H1 (cell line): ENCODE measurements around the gene CBLN1. TPM values are rescaled to one million over a fixed set of nuclear protein-coding genes. Genes with fewer than 3 reads are reported as not detected.
A peak's percentile ranks its signal among the peaks of the same experiment; 100 is the strongest.

Experiments used
- CTCF ChIA-PET: fragments of 300-600 bp; sonication (Branson Sonifier 250); formaldehyde crosslinking; loops from one replicate; lab custom pipeline; 2021; ENCODE audit not compliant: partially characterized antibody; lab: Charles Lee
- POLR2A ChIA-PET: fragments of 300-600 bp; sonication (Branson Sonifier 250); formaldehyde crosslinking; loops from one replicate; lab custom pipeline; 2021; ENCODE audit warnings: inconsistent platforms; ENCODE audit not compliant: partially characterized antibody; lab: Charles Lee
- DNase-seq, 2 experiments: peaks; one replicate each; pipeline versions ENCODE4 v3.0.0 to v3.0.0-alpha.2; 2010 to 2022; ENCODE audit warnings: low spot score in 2 of 2, low read depth in 1 of 2, mixed read lengths in 1 of 2
- FAIRE-seq: peaks from 2 replicates; lab custom pipeline; 2011; peaks lifted over from hg19 to GRCh38; lab: Jason Lieb, UNC
- H2AFZ ChIP-seq: 2 replicates; pipeline ENCODE4 v1.8.1; 2012; ENCODE audit warnings: low read length, inconsistent platforms
- H2AK5ac ChIP-seq: 2 replicates; pipeline ENCODE4 v1.6.1; 2013; ENCODE audit warnings: low read depth, low read length
- H2BK120ac ChIP-seq: replicated peaks from 2 replicates; pipeline ENCODE3; 2013; ENCODE audit warnings: low read depth, low read length, inconsistent platforms
- H2BK12ac ChIP-seq: 2 replicates; pipeline ENCODE4 v1.6.1; 2013; ENCODE audit warnings: low read depth, low read length
- H2BK15ac ChIP-seq: 2 replicates; pipeline ENCODE4 v1.6.1; 2013; ENCODE audit warnings: low read length
- H2BK20ac ChIP-seq: 2 replicates; pipeline ENCODE4 v1.6.1; 2013; ENCODE audit warnings: low read length
- H2BK5ac ChIP-seq: 2 replicates; pipeline ENCODE4 v1.6.1; 2013; ENCODE audit warnings: low read depth, low read length
- H3K14ac ChIP-seq: 2 replicates; pipeline ENCODE4 v1.6.1; 2013; ENCODE audit warnings: inconsistent platforms; ENCODE audit not compliant: insufficient read length
- H3K18ac ChIP-seq: 2 replicates; pipeline ENCODE4 v1.6.1; 2013; ENCODE audit warnings: low read length; ENCODE audit errors: extremely low read depth
- H3K23ac ChIP-seq: 2 replicates; pipeline ENCODE4 v1.6.1; 2013; ENCODE audit warnings: inconsistent platforms; ENCODE audit not compliant: insufficient read length
- H3K23me2 ChIP-seq: 2 replicates; pipeline ENCODE4 v1.6.1; 2013; ENCODE audit warnings: low read depth, low read length
- H3K27ac ChIP-seq: 2 replicates; pipeline ENCODE4 v1.6.1; 2011; ENCODE audit warnings: low read depth, low read length, inconsistent platforms
- H3K27me3 ChIP-seq, 4 experiments: replicated peaks in 1 of 4; 1 replicate in 1 of 4; 2 replicates in 3 of 4; pipeline versions ENCODE4 v1.6.1 to v1.8.1; 2011 to 2013; ENCODE audit warnings: low read length in 3 of 4, mild to moderate bottlenecking in 3 of 4, inconsistent platforms in 2 of 4, mixed read lengths in 2 of 4, moderate library complexity in 1 of 4; ENCODE audit not compliant: control insufficient read depth in 3 of 4, insufficient read depth in 3 of 4; ENCODE audit errors: extremely low read depth in 1 of 4
- H3K36me3 ChIP-seq, 4 experiments: 2 replicates each; pipeline versions ENCODE4 v1.6.1 to v1.8.1; 2011 to 2013; ENCODE audit warnings: mild to moderate bottlenecking in 4 of 4, low read length in 3 of 4, moderate library complexity in 2 of 4, control low read depth in 1 of 4, inconsistent platforms in 1 of 4; ENCODE audit not compliant: insufficient read depth in 4 of 4, control insufficient read depth in 2 of 4
- H3K4ac ChIP-seq: replicated peaks from 2 replicates; pipeline ENCODE3; 2013; ENCODE audit warnings: low read length, low read depth, mixed read lengths, inconsistent platforms; ENCODE audit not compliant: insufficient read length
- H3K4me1 ChIP-seq, 4 experiments: replicated peaks in 1 of 4; 1 replicate in 1 of 4; 2 replicates in 3 of 4; pipeline versions ENCODE4 v1.6.1 to v1.8.1; 2011 to 2013; ENCODE audit warnings: low read length in 3 of 4, inconsistent platforms in 2 of 4, mixed read lengths in 1 of 4; ENCODE audit not compliant: insufficient read depth in 4 of 4, control insufficient read depth in 3 of 4
- H3K4me2 ChIP-seq, 2 experiments: 2 replicates each; pipeline versions ENCODE4 v1.6.1 to v1.8.1; 2011 to 2013; ENCODE audit warnings: low read depth in 2 of 2, low read length in 2 of 2, control low read depth in 1 of 2, inconsistent platforms in 1 of 2, mild to moderate bottlenecking in 1 of 2; ENCODE audit not compliant: insufficient read depth in 1 of 2
- H3K4me3 ChIP-seq, 4 experiments: fragments of 200-600, 300-600 bp in 1 of 4; sonication (generic), shearing (Covaris generic), sonication (Bioruptor Twin) in 1 of 4; 2 replicates each; pipeline versions ENCODE4 v1.5.1 to v1.8.1; 2011 to 2016; ENCODE audit warnings: low read length in 4 of 4, low read depth in 3 of 4, control low read depth in 2 of 4, inconsistent platforms in 2 of 4, mild to moderate bottlenecking in 2 of 4, mixed read lengths in 1 of 4, moderate library complexity in 1 of 4; ENCODE audit not compliant: insufficient read depth in 2 of 4; ENCODE audit errors: extremely low read depth in 1 of 4
- H3K56ac ChIP-seq: replicated peaks from 2 replicates; pipeline ENCODE3; 2013; ENCODE audit warnings: low read depth, mild to moderate bottlenecking, mixed read lengths, low read length, inconsistent platforms; ENCODE audit not compliant: insufficient read length
- H3K79me1 ChIP-seq: 2 replicates; pipeline ENCODE4 v1.6.1; 2013; ENCODE audit warnings: low read depth, low read length, control low read depth
- H3K79me2 ChIP-seq, 2 experiments: 2 replicates each; pipeline versions ENCODE4 v1.6.1 to v1.8.1; 2012 to 2013; ENCODE audit warnings: low read length in 2 of 2, mild to moderate bottlenecking in 2 of 2, inconsistent platforms in 1 of 2; ENCODE audit not compliant: insufficient read depth in 2 of 2, control insufficient read depth in 1 of 2
- H3K9ac ChIP-seq, 4 experiments: replicated peaks in 1 of 4; 1 replicate in 1 of 4; 2 replicates in 3 of 4; pipeline versions ENCODE4 v1.6.1 to v1.8.1; 2011 to 2013; ENCODE audit warnings: low read depth in 3 of 4, low read length in 3 of 4, control low read depth in 2 of 4, mild to moderate bottlenecking in 2 of 4, moderate library complexity in 2 of 4, inconsistent platforms in 1 of 4; ENCODE audit errors: extremely low read depth in 1 of 4
- H3K9me3 ChIP-seq, 2 experiments: 2 replicates each; pipeline versions ENCODE4 v1.6.1 to v1.8.1; 2012 to 2013; ENCODE audit warnings: mild to moderate bottlenecking in 2 of 2, moderate library complexity in 2 of 2, control low read depth in 1 of 2, inconsistent platforms in 1 of 2, low read depth in 1 of 2, low read length in 1 of 2, mixed read lengths in 1 of 2; ENCODE audit not compliant: insufficient read depth in 2 of 2
- H4K20me1 ChIP-seq, 2 experiments: replicated peaks in 1 of 2; 2 replicates each; pipeline versions ENCODE3 to v1.8.1; 2011 to 2013; ENCODE audit warnings: inconsistent platforms in 2 of 2, low read length in 2 of 2, mild to moderate bottlenecking in 1 of 2; ENCODE audit not compliant: insufficient read depth in 2 of 2, control insufficient read depth in 1 of 2
- H4K5ac ChIP-seq: 2 replicates; pipeline ENCODE4 v1.6.1; 2013; ENCODE audit warnings: low read length, low read depth, mixed read lengths, inconsistent platforms; ENCODE audit not compliant: insufficient read length
- H4K8ac ChIP-seq: 2 replicates; pipeline ENCODE4 v1.8.0; 2013; ENCODE audit warnings: mild to moderate bottlenecking, moderate library complexity, low read length, inconsistent platforms; ENCODE audit not compliant: insufficient read depth; ENCODE audit errors: extremely low read depth
- H4K91ac ChIP-seq: replicated peaks from 2 replicates; pipeline ENCODE3; 2013; ENCODE audit warnings: low read length, mixed read lengths, inconsistent platforms; ENCODE audit not compliant: insufficient read length
- ASH2L ChIP-seq: fragments of 200-600, 300-600 bp; sonication (generic); IDR thresholded peaks from one replicate; pipeline ENCODE4 v1.7.1; 2017; ENCODE audit warnings: low read length
- EGR1 ChIP-seq: IDR thresholded peaks from 2 replicates; pipeline ENCODE4 v1.6.1; 2011; ENCODE audit warnings: low read depth, low read length, borderline replicate concordance
- EZH2 ChIP-seq: fragments of 200-600 bp; sonication (generic); IDR thresholded peaks from 2 replicates; pipeline ENCODE4 v1.7.1; 2012; ENCODE audit warnings: low read depth, mild to moderate bottlenecking, moderate library complexity, low read length, inconsistent platforms; ENCODE audit not compliant: severe bottlenecking
- KDM1A ChIP-seq: fragments of 200-600, 300-600 bp; sonication (generic); IDR thresholded peaks from 2 replicates; pipeline ENCODE4 v1.7.1; 2016; ENCODE audit warnings: mild to moderate bottlenecking, low read length, borderline replicate concordance
- MAFK ChIP-seq: IDR thresholded peaks from 2 replicates; pipeline ENCODE4 v1.6.1; 2012; ENCODE audit warnings: low read depth, mild to moderate bottlenecking, improper control_type of control experiment, low read length
- POU5F1 ChIP-seq: IDR thresholded peaks from 2 replicates; pipeline ENCODE4 v1.6.1; 2011; ENCODE audit warnings: low read depth, mild to moderate bottlenecking, low read length, moderate library complexity
- RBBP5 ChIP-seq: IDR thresholded peaks from 2 replicates; pipeline ENCODE4 v1.7.1; 2012; ENCODE audit warnings: low read depth, mild to moderate bottlenecking, inconsistent platforms, low read length, moderate library complexity, borderline replicate concordance
- SIRT6 ChIP-seq: IDR thresholded peaks from one replicate; pipeline ENCODE4 v1.7.1; 2012; ENCODE audit warnings: low read length, inconsistent platforms
- SRF ChIP-seq: IDR thresholded peaks from 2 replicates; pipeline ENCODE4 v1.6.1; 2011; ENCODE audit warnings: mild to moderate bottlenecking, low read depth, low read length, moderate library complexity
- TAF7 ChIP-seq: optimal IDR thresholded peaks from 2 replicates; pipeline ENCODE3; 2011; ENCODE audit warnings: low read depth, mild to moderate bottlenecking, inconsistent platforms, low read length, moderate library complexity, borderline replicate concordance
- TBP ChIP-seq: IDR thresholded peaks from 2 replicates; pipeline ENCODE4 v1.6.1; 2011; ENCODE audit warnings: low read depth, low read length, improper control_type of control experiment
- WGBS, 2 experiments: shearing (Covaris generic) in 1 of 2; methylation state at CpG; one replicate each; pipeline versions ENCODE4 v1.1.6 to v1.1.7; 2013 to 2015; ENCODE audit warnings: low lambda C conversion rate in 2 of 2, mixed read lengths in 2 of 2, inconsistent platforms in 1 of 2, low coverage in 1 of 2, missing lambda C conversion rate in 1 of 2; ENCODE audit not compliant: insufficient replicate concordance in 2 of 2, insufficient coverage in 1 of 2, insufficient read length in 1 of 2; ENCODE audit errors: extremely low coverage in 1 of 2, missing lambda C conversion rate in 1 of 2; 5-methylcytosine and 5-hydroxymethylcytosine counted together
- polyA plus RNA-seq, 7 experiments: library from polyadenylated mRNA; depleted of rRNA in 3 of 7; stranded (reverse) in 5 of 7; unstranded in 2 of 7; fragments of >200 nt in 5 of 7; fragments of 200-250 nt in 2 of 7; gene quantifications; 1 replicate in 5 of 7; 2 replicates in 1 of 7; 4 replicates in 1 of 7; pipeline versions ENCODE4 v1.2.1 to v1.2.3, GENCODE V29; 2011 to 2013; ENCODE audit warnings: missing spikeins in 2 of 7, mixed read lengths in 2 of 7
- total RNA-seq: library from RNA; stranded (reverse); fragmentation: NEBNext Ultra II Directional; extraction: Animal tissue kit (Norgen Biotek cat#: 25700); gene quantifications from 2 replicates; pipeline ENCODE4 v1.2.1, GENCODE V29; 2021
- TF ChIP-seq, protein P1 (sequence below): IDR thresholded peaks from 2 replicates; pipeline ENCODE4 v1.6.1; 2011; ENCODE audit warnings: low read length, improper control_type of control experiment
- TF ChIP-seq, protein P2 (sequence below): IDR thresholded peaks from 2 replicates; pipeline ENCODE4 v1.6.1; 2011; ENCODE audit warnings: low read depth, mild to moderate bottlenecking, low read length; ENCODE audit not compliant: insufficient read depth

Gene CBLN1
- total and polyA plus RNA-seq, 2 of the 8 experiments (the other 6 are each of a cell fraction or from before 2014, with no cell fraction given): 0.97 to 7.1 TPM

DNA sequence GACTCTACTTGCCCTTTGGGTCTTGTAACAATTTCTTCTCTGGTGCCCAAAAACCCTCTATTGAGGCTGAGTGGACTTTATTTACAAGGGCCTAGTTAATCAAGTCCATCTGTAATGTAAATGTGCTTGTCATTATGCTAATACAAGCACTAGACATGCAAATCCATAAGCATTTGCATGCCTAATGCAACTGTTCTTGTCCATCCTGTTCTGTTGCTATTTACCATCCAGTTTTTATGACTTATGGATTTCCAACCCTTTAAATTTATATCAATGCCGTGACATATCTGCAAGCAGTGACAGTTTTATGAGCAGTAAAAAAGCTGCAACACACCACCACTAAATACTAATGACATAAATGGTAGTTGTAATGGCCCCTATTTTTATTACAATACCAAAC lies 33.4 kb downstream of the CBLN1 start:
- H3K23me2 ChIP-seq: no peaks in the 10 kb centered on the region
- no peak overlapping the region for H3K14ac ChIP-seq
- POLR2A ChIA-PET: no interaction called here
- no peak overlapping the region for H2AFZ ChIP-seq
- no peak overlapping the region for H2BK20ac ChIP-seq
- H2BK12ac ChIP-seq: no peak overlapping the region
- H2AK5ac ChIP-seq: no peak overlapping the region
- H3K79me1 ChIP-seq: no peaks in the 10 kb centered on the region
- no peak overlapping the region for H3K4ac ChIP-seq
- H3K4me3 ChIP-seq: no peak overlapping the region
- no peaks in the 10 kb centered on the region for H3K9me3 ChIP-seq
- H4K91ac ChIP-seq: no peak overlapping the region
- no peaks in the 10 kb centered on the region for H4K20me1 ChIP-seq
- CTCF ChIA-PET: interaction anchor here (0.7 to 1.1 kb wide), 2 partner anchors 13 to 65 kb away, joined by 3 read pairs; no protein-coding TSS in a partner anchor
- H3K27ac ChIP-seq: no peak overlapping the region
- H4K8ac ChIP-seq: no peak overlapping the region
- no peak overlapping the region for H4K5ac ChIP-seq
- no peak for DNase-seq
- no peak overlapping the region for H3K18ac ChIP-seq
- no peak overlapping the region for H3K9ac ChIP-seq
- no peak overlapping the region for H2BK15ac ChIP-seq
- H3K27me3 ChIP-seq: no peaks in the 10 kb centered on the region
- H2BK120ac ChIP-seq: no peak overlapping the region
- H3K4me1 ChIP-seq: peaks cover 0 to 11% (median 2%) of the 10 kb centered on the region in 4 experiments; a peak in 2 of 7 replicates
- no peak overlapping the region for H3K56ac ChIP-seq
- 0 out of 4 replicates have a peak overlapping the region, but pooled peaks of 1 of the 2 experiments have one; percentile 29 for H3K4me2 ChIP-seq
- no peak for FAIRE-seq
- H2BK5ac ChIP-seq: no peak overlapping the region
- H3K36me3 ChIP-seq: no peaks in the 10 kb centered on the region
- no peak for TF ChIP-seq TBP
- TF ChIP-seq, protein P1, sequence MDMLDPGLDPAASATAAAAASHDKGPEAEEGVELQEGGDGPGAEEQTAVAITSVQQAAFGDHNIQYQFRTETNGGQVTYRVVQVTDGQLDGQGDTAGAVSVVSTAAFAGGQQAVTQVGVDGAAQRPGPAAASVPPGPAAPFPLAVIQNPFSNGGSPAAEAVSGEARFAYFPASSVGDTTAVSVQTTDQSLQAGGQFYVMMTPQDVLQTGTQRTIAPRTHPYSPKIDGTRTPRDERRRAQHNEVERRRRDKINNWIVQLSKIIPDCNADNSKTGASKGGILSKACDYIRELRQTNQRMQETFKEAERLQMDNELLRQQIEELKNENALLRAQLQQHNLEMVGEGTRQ: no peak
- TF ChIP-seq KDM1A: no peak
- TF ChIP-seq EZH2: no peak
- no peak for TF ChIP-seq EGR1
- no peak for TF ChIP-seq SRF
- TF ChIP-seq, protein P2, sequence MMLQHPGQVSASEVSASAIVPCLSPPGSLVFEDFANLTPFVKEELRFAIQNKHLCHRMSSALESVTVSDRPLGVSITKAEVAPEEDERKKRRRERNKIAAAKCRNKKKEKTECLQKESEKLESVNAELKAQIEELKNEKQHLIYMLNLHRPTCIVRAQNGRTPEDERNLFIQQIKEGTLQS: no peak
- TF ChIP-seq TAF7: no peak
- no peak for TF ChIP-seq SIRT6
- TF ChIP-seq MAFK: no peak
- TF ChIP-seq ASH2L: no peak
- no peak for TF ChIP-seq POU5F1
- no peak for TF ChIP-seq RBBP5
- no peaks in the 10 kb centered on the region for H3K79me2 ChIP-seq
- 94% methylated on average over 1 of the region's 1 CpG; no CpG with 5 or more reads in 1 of the 2 experiments for WGBS, 2 experiments
- no peak overlapping the region for H3K23ac ChIP-seq
